ENCODE results near the gene NDUFAF4. TPM values are rescaled to one million over a fixed set of nuclear protein-coding genes. Genes with fewer than 3 reads are reported as not detected.
A peak's percentile ranks its signal among the peaks of the same experiment; 100 is the strongest.

The NDUFAF4 gene
- total RNA-seq, 3 donors from 2014 or later = 9.8 to 26.6 (median 14.1) TPM

- H3K9me3 ChIP-seq = no peaks in the 10 kb centered on the region
- no peak for DNase-seq (ENCODE audit: low spot score in 2 of 2)
- H3K27ac ChIP-seq = no peak overlapping the region
- peaks cover 0 to 3% of the 10 kb centered on the region in 2 donors for H3K27me3 ChIP-seq
- H3K4me1 ChIP-seq = peaks cover 4 to 6% of the 10 kb centered on the region in 2 donors
- no peaks in the 10 kb centered on the region for H3K36me3 ChIP-seq
- intact Hi-C loops (cut with DNase I; ENCODE audit: low total_unique reads) = no loop called here
- no peak overlapping the region for H3K4me3 ChIP-seq
- TF ChIP-seq POLR2A (IDR thresholded peaks at IDR 0.05) = no peak
- TF ChIP-seq POLR2AphosphoS5 (IDR thresholded peaks at IDR 0.05) = no peak
- no peak for TF ChIP-seq CTCF (IDR thresholded peaks at IDR 0.05)
These were observed 28.7 kb upstream of the NDUFAF4 start for GRCh38 chr6:96926425-96926824.

- Histone ChIP-seq H3K4me1 (peaks cover 4 to 6% of the 10 kb centered on the region in 2 donors), H3K36me3 (no peaks in the 10 kb centered on the region), H3K9me3 (no peaks in the 10 kb centered on the region), H3K27me3 (no peaks in the 10 kb centered on the region), H3K4me3 (peak overlapping the region; percentile 62 to 71 (median 66)), H3K27ac (no peak overlapping the region)
- intact Hi-C loops (cut with DNase I; ENCODE audit: low total_unique reads) = no loop called here
- TF ChIP-seq POLR2AphosphoS5 (IDR thresholded peaks at IDR 0.05) (no peak), CTCF (IDR thresholded peaks at IDR 0.05) (no peak), POLR2A (IDR thresholded peaks at IDR 0.05) (no peak)
- no peak for DNase-seq (ENCODE audit: low spot score in 2 of 2)
These were observed 27.6 kb upstream of the NDUFAF4 start for GRCh38 chr6:96925290-96925687.

GRCh38 chr6:96923871-96924493 is 26.3 kb upstream of the NDUFAF4 start:
- H3K4me3 ChIP-seq = peak overlapping the region; percentile 62 to 71 (median 66)
- intact Hi-C loops (cut with DNase I; ENCODE audit: low total_unique reads) = no loop called here
- H3K4me1 ChIP-seq = peaks cover 4 to 6% of the 10 kb centered on the region in 2 donors
- H3K36me3 ChIP-seq = no peaks in the 10 kb centered on the region
- H3K9me3 ChIP-seq = no peaks in the 10 kb centered on the region
- TF ChIP-seq POLR2A (IDR thresholded peaks at IDR 0.05) (no peak), CTCF (IDR thresholded peaks at IDR 0.05) (no peak), POLR2AphosphoS5 (IDR thresholded peaks at IDR 0.05) (no peak)
- H3K27me3 ChIP-seq = no peaks in the 10 kb centered on the region
- DNase-seq (ENCODE audit: low spot score in 2 of 2) = no peak
- peak overlapping the region; percentile 85 to 88 for H3K27ac ChIP-seq

GRCh38 chr6:96923400-96923799 is 25.7 kb upstream of the NDUFAF4 start:
- TF ChIP-seq CTCF (IDR thresholded peaks at IDR 0.05) = no peak
- TF ChIP-seq POLR2AphosphoS5 (IDR thresholded peaks at IDR 0.05) = no peak
- no peak for TF ChIP-seq POLR2A (IDR thresholded peaks at IDR 0.05)
- DNase-seq (ENCODE audit: low spot score in 2 of 2) = no peak
- H3K4me1 ChIP-seq = peaks cover 4 to 6% of the 10 kb centered on the region in 2 donors
- peak overlapping the region; percentile 85 to 88 for H3K27ac ChIP-seq
- no peak overlapping the region for H3K4me3 ChIP-seq
- no peaks in the 10 kb centered on the region for H3K36me3 ChIP-seq
- H3K27me3 ChIP-seq = no peaks in the 10 kb centered on the region
- no peaks in the 10 kb centered on the region for H3K9me3 ChIP-seq
- intact Hi-C loops (cut with DNase I; ENCODE audit: low total_unique reads) = no loop called here

DNA sequence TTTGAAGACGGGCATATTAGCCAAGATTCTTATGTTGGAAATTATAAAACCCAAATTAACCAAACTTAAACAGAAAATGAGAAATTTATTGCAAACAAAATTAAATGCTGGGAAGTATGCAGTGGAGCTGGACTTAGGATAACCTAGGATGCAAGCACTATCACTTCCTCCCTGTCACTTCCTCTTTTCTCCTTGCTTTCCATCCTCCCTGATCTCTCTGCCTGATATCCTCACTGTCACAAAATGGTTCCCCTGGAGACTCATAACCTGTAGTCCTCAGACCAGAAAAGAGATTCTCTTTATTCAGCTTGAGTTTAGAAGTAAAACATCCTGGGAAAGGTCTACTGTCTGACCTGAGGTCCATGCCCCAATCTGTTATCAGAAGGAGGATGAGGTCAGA is 19.4 kb upstream of the NDUFAF4 start:
- Histone ChIP-seq H3K4me3 (no peak overlapping the region), H3K4me1 (no peaks in the 10 kb centered on the region), H3K27ac (no peak overlapping the region), H3K36me3 (no peaks in the 10 kb centered on the region), H3K27me3 (no peaks in the 10 kb centered on the region), H3K9me3 (no peaks in the 10 kb centered on the region)
- intact Hi-C loops (cut with DNase I; ENCODE audit: low total_unique reads) = no loop called here
- TF ChIP-seq POLR2A (IDR thresholded peaks at IDR 0.05) (no peak), POLR2AphosphoS5 (IDR thresholded peaks at IDR 0.05) (no peak), CTCF (IDR thresholded peaks at IDR 0.05) (no peak)
- no peak for DNase-seq (ENCODE audit: low spot score in 2 of 2)

Data from breast epithelium (tissue), 4 donors.